Measurements from ENCODE around the gene CCNB2. TPM values are rescaled to one million over a fixed set of nuclear protein-coding genes. Genes with fewer than 3 reads are reported as not detected.

The CCNB2 gene
- total RNA-seq, 2 donors from 2014 or later, result 77.5 to 87.2 TPM

- Mint-ChIP-seq H3K9me3 (no peaks in the 10 kb centered on the region), H3K4me1 (no peaks in the 10 kb centered on the region), H3K27ac (no peak overlapping the region), H3K4me3 (no peak overlapping the region), H3K27me3 (ENCODE audit: insufficient read depth) (no peaks in the 10 kb centered on the region), H3K36me3 (ENCODE audit: low read depth) (peaks cover 20% of the 10 kb centered on the region)
- no peak for DNase-seq
- TF ChIP-seq CTCF (conservative IDR thresholded peaks at IDR 0.05), result no peak
- H3K27ac ChIP-seq (ENCODE audit: low read depth, low read length), result no peak overlapping the region
- no peak overlapping the region for H3K9ac ChIP-seq (ENCODE audit: extremely low read depth, low read length, poor library complexity, severe bottlenecking)
- no peaks in the 10 kb centered on the region for H3K9me3 ChIP-seq (ENCODE audit: control insufficient read depth, low read length)
- H3K4me1 ChIP-seq (ENCODE audit: control insufficient read depth, insufficient read depth, low read length), result no peaks in the 10 kb centered on the region
- H3K4me3 ChIP-seq (ENCODE audit: low read length), result no peak overlapping the region
- no peaks in the 10 kb centered on the region for H3K27me3 ChIP-seq (ENCODE audit: control insufficient read depth, insufficient read depth, low read length, poor library complexity, severe bottlenecking)
- WGBS, 2 experiments (ENCODE audit: insufficient coverage in 1 of 2, insufficient read length in 1 of 2), result 63 to 86% methylated on average over 1 to 2 of the region's 2 CpGs
- peaks cover 39% of the 10 kb centered on the region for H3K36me3 ChIP-seq (ENCODE audit: control insufficient read depth, insufficient read depth, low read length)
Measured at GRCh38 chr15:59099162-59099685, 5.7 kb upstream of the CCNB2 start.

- Histone ChIP-seq H3K4me1 (ENCODE audit: control insufficient read depth, insufficient read depth, low read length) (no peaks in the 10 kb centered on the region), H3K27me3 (ENCODE audit: control insufficient read depth, insufficient read depth, low read length, poor library complexity, severe bottlenecking) (no peaks in the 10 kb centered on the region), H3K9ac (ENCODE audit: extremely low read depth, low read length, poor library complexity, severe bottlenecking) (peak overlapping the region; percentile 93), H3K36me3 (ENCODE audit: control insufficient read depth, insufficient read depth, low read length) (peaks cover 27% of the 10 kb centered on the region), H3K9me3 (ENCODE audit: control insufficient read depth, low read length) (no peaks in the 10 kb centered on the region), H3K27ac (ENCODE audit: low read depth, low read length) (peak overlapping the region; percentile 95), H3K4me3 (ENCODE audit: low read length) (peak overlapping the region; percentile 99)
- WGBS, 2 experiments (ENCODE audit: insufficient coverage in 1 of 2, insufficient read length in 1 of 2), result 4 to 13% methylated on average over 5 to 9 of the region's 9 CpGs
- DNase-seq, result no peak
- Mint-ChIP-seq H3K36me3 (ENCODE audit: low read depth) (peaks cover 29% of the 10 kb centered on the region), H3K27ac (peak overlapping the region; percentile 96), H3K9me3 (no peaks in the 10 kb centered on the region), H3K4me1 (no peaks in the 10 kb centered on the region), H3K4me3 (peak overlapping the region; percentile 96), H3K27me3 (ENCODE audit: insufficient read depth) (no peaks in the 10 kb centered on the region)
- TF ChIP-seq CTCF (conservative IDR thresholded peaks at IDR 0.05), result no peak
Measured at GRCh38 chr15:59104602-59104911, 389 bp upstream of the CCNB2 start.

GRCh38 chr15:59105854-59106253 lies 908 bp downstream of the CCNB2 start:
- 25 to 29% methylated on average over 2 of the region's 2 CpGs for WGBS, 2 experiments (ENCODE audit: insufficient coverage in 1 of 2, insufficient read length in 1 of 2)
- peak overlapping the region; percentile 96 for H3K27ac Mint-ChIP-seq

More at GRCh38 chr15:59105854-59106253, 908 bp downstream of the CCNB2 start:
- DNase-seq, result no peak
- Histone ChIP-seq H3K4me1 (ENCODE audit: control insufficient read depth, insufficient read depth, low read length) (no peaks in the 10 kb centered on the region), H3K36me3 (ENCODE audit: control insufficient read depth, insufficient read depth, low read length) (peaks cover 40% of the 10 kb centered on the region), H3K4me3 (ENCODE audit: low read length) (peak overlapping the region; percentile 99), H3K27me3 (ENCODE audit: control insufficient read depth, insufficient read depth, low read length, poor library complexity, severe bottlenecking) (no peaks in the 10 kb centered on the region), H3K9ac (ENCODE audit: extremely low read depth, low read length, poor library complexity, severe bottlenecking) (peak overlapping the region; percentile 93), H3K9me3 (ENCODE audit: control insufficient read depth, low read length) (no peaks in the 10 kb centered on the region), H3K27ac (ENCODE audit: low read depth, low read length) (no peak overlapping the region)
- no peaks in the 10 kb centered on the region for H3K9me3 Mint-ChIP-seq
- H3K27me3 Mint-ChIP-seq (ENCODE audit: insufficient read depth), result no peaks in the 10 kb centered on the region
- H3K36me3 Mint-ChIP-seq (ENCODE audit: low read depth), result peaks cover 35% of the 10 kb centered on the region
- H3K4me1 Mint-ChIP-seq, result no peaks in the 10 kb centered on the region
- peak overlapping the region; percentile 96 for H3K4me3 Mint-ChIP-seq
- TF ChIP-seq CTCF (conservative IDR thresholded peaks at IDR 0.05), result peak; percentile 58

Data from endodermal cell (in vitro differentiated cells).